ENCODE measurements around the gene PPP2R3A. TPM values are rescaled to one million over a fixed set of nuclear protein-coding genes. Genes with fewer than 3 reads are reported as not detected.
"Not testable (repeated sequence)": the region's sequence is repeated elsewhere in the genome, so short reads cannot be mapped to it uniquely, and the experiment has no call there.

The PPP2R3A gene
- total RNA-seq (2014; rRNA removed; shearing (Covaris generic)): 26.7 and 30.4 TPM in 2 replicates
- 15.8 and 21.9 TPM in 2 replicates for polyA plus RNA-seq (2015; cell fraction: cytosol; rRNA removed)
- polyA plus RNA-seq (2015; cell fraction: nucleus; rRNA removed): 23.5 and 24.1 TPM in 2 replicates

- peak; percentile 91 for DNase-seq (ENCODE audit: low read depth)
Measured at GRCh38 chr3:135965506-135966270, at the start of gene PPP2R3A. Gene PPP2R3A, plus strand, starts transcription at chr3:135965728. Its CDS starts 35,771 bp downstream, at chr3:136001499.

- no peak for DNase-seq (ENCODE audit: low read depth)
Measured at GRCh38 chr3:135916310-135916709, 49.2 kb upstream of the PPP2R3A start.

- DNase-seq (ENCODE audit: low read depth): no peak
Measured at GRCh38 chr3:135917076-135917475, 48.5 kb upstream of the PPP2R3A start.

DNA sequence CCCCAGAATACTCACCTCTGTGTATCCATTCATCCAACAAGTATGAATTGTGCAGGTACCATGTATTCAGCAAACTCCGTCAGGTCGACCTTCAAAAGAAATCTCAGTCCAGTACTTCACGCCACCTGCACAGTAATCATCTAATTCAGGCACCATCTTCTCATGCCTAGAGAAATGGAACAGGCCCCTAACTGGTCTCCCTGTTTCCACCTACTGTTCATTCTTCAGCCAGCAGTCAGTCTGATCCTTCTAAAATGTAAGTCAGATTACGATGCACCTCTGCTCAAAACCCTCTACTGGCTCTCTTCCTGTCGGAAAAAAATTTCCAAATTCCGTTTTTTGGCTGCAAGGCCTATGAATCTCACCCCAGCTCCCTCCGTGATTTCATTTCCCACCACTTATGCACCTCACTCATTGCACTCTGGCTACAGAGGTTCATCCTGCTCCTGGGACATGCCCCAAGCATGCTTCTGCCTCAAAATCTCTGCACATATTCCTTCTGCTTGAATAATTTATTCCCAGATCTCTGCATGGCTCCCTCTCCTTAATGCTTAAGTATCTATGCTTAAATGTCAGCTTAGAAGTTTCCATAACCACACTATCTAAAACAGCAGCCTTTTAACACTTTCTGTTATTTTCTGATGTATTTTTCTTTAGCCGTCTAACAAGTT lies 47.5 kb upstream of the PPP2R3A start:
- no peak for DNase-seq (ENCODE audit: low read depth)

DNA sequence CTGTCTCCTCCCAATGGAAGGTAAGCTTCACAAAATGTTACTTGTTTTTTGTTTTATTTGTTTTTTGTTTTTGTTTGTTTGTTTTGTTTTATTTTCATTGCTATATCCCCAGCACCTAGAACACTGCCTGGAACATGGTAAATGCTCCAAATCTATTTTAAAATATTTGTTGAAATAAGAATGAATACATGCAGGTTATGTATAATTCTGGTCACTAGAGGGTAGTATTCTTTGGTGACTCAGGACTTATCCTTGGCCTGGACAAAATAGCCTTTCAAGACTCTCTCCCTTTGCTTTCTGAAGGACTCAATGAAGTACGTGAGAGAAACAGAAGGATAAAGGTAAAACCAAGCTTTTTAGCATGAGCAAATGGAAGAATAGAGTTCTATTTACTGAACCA lies 46.9 kb upstream of the PPP2R3A start:
- peak; percentile 55 for DNase-seq (ENCODE audit: low read depth)

DNA sequence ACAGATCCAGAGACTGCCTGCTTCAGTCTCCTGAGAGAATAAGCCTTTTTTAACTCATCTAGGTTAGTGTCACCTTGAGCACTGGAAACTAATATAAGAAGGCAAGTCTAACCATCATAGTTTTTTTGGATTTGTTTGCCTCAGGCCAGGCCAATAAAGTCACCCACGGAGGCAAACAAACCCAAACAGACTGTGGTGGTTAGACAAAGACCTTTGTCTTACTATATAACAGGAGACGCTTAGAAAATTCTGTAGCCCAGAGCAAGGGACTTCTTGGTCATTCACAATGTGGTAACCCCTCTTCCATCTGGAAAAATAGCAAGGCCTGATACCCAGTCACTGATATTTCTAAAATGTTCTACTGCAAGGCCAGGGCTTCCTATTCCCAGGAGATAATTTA lies 45.3 kb upstream of the PPP2R3A start:
- DNase-seq (ENCODE audit: low read depth): no peak

- DNase-seq (ENCODE audit: low read depth): no peak
Measured at GRCh38 chr3:135922903-135923250, 42.7 kb upstream of the PPP2R3A start.

GRCh38 chr3:135924506-135924905 lies 41.0 kb upstream of the PPP2R3A start:
- DNase-seq (ENCODE audit: low read depth): no peak

DNA sequence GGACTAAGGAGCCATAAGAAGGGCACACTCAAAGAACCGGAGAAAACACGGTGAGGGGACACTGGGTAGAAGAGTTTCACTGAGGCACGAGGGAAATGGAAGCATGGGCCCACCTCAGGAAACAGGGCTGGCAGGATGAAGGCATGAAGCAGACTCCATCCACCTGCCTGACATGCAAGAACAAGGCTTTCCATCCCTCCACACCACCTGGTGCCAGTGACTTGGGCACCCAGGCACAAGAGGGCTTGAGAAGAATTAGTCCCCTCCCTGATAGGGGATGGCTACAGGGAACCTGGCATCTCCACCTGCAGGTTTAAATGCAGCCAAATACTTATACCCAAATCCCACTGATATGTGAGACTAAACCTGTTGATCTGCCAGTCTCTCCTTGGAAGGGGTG lies 38.9 kb upstream of the PPP2R3A start:
- no peak for DNase-seq (ENCODE audit: low read depth)

- peak; percentile 45 for DNase-seq (ENCODE audit: low read depth)
Measured at GRCh38 chr3:135927155-135927554, 38.4 kb upstream of the PPP2R3A start.

DNA sequence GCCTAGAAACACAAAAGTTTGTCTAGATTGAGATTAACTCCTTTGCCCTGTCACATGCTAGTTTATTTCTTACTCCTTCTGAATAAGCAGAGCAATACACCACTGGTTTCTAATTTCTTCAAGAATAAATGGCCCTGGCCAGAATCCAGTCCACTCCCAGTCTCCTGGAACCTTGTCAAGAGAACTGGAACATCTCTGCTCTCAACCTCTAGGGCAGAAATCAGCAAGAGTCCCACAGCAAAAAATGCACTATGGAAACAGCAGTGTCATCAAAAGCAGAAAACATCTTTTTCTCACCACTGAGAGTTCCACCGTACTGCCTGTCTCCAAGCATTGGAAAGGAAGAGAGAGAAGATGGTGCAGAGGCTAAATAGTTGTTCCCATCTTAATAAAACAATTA lies 35.9 kb upstream of the PPP2R3A start:
- DNase-seq (ENCODE audit: low read depth): peak; percentile 37

- no peak for DNase-seq (ENCODE audit: low read depth)
Measured at GRCh38 chr3:135930255-135930654, 35.3 kb upstream of the PPP2R3A start.

DNA sequence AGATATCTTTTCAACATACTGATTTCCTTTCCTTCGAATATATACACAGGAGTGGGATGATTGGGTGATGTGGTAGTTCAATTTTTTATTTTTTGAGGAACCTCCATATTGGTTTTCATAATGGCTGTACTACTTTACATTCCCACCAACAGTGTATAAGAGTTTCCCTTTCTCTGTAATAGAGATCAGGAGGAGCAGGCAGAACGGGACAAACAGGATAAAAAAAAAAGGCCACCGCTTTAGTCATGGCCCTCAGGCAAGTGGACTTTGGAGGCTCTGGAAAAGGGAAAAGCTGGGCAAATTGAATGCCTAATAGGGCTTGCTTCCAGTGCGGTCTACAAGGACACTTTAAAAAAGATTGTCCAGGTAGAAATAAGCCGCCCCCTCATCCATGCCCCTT lies 30.4 kb upstream of the PPP2R3A start:
- DNase-seq (ENCODE audit: low read depth): not testable (repeated sequence)

- not testable (repeated sequence) for DNase-seq (ENCODE audit: low read depth)
Measured at GRCh38 chr3:135937766-135938165, 27.8 kb upstream of the PPP2R3A start.

GRCh38 chr3:135944831-135945230 lies 20.7 kb upstream of the PPP2R3A start:
- no peak for DNase-seq (ENCODE audit: low read depth)

- DNase-seq (ENCODE audit: low read depth): no peak
Measured at GRCh38 chr3:135950941-135951340, 14.6 kb upstream of the PPP2R3A start.

GRCh38 chr3:135964160-135964955 lies 1.2 kb upstream of the PPP2R3A start:
- no peak for DNase-seq (ENCODE audit: low read depth)

DNA sequence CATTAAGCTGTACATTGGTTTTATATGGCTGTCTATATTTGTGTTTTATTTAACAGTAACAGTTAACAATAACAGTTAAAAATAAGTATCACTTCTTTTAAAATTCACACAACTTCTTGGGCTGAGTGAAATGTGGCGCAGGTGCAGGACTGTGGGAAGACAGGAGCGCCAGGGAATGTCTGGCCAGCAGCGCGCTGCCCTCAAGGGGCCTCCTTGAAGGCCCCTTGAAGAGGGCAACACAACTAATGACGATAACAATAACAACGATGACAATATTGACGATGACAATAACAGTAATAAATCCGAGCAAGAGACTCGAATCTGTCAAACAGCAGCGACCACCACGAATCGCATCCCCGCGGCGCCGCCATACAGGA lies 411 bp upstream of the PPP2R3A start:
- peak; percentile 57 for DNase-seq (ENCODE audit: low read depth)

DNA sequence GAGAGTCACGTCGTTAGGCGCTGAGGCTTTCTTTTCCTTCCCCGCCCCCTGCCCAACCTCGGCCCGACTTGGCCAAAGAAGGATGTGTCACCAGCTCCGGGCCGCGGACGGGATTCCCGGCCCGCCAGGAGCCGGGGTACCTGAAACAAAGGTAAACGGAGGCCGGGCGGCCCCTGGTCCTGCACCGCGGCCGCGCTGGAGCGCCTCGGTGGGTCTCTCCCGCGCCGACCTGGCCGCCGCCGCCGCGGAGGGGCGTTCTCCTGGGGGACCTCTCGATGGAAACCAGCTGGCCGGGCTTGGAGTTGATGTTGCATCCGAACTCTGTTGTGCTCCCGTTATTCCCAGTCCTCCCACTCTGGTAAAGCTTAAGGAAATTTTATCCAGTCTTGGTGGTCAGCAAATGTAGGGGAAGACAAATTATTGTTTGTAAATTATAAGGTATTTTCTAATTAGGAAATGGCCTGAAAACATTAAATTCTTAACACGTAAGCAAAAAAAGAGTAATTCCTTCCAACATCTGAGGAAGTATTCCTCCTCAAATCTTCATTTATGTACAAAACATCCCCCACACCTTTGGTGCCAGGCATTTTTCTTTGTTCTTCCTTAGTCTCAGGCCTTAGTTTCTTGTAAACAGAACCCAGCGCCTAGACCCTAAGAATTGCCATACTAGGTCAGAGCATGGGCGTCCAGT lies 888 bp downstream of the PPP2R3A start:
- DNase-seq (ENCODE audit: low read depth): no peak

- no peak for DNase-seq (ENCODE audit: low read depth)
Measured at GRCh38 chr3:135966962-135967274, 1.4 kb downstream of the PPP2R3A start.

DNA sequence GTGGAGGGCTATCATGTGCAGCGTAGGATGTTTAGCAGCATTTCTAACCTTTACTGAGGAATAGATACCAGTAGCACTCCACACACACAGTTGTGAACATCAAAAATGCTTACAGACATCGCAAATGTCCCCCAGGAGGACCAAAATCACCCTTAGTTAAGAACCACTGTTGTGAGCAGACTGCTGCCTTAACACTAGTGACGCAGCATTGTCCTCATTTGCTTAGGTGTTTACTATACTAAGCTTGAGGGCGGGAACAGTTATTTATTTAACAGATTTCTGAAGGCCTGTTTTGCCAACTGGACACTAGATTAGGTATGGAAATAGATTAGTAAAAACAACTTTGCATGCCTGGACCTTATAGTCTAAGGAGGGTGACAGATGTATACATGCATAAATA lies 2.3 kb downstream of the PPP2R3A start:
- DNase-seq (ENCODE audit: low read depth): no peak

Data from HT1080 (cell line).